ENCODE results near the gene CFAP91. TPM values are rescaled to one million over a fixed set of nuclear protein-coding genes. Genes with fewer than 3 reads are reported as not detected.

Gene CFAP91
- total RNA-seq, 1 donor from 2014 or later: not detected

- H3K4me3 Mint-ChIP-seq: no peak overlapping the region
- H3K27ac Mint-ChIP-seq: no peak overlapping the region
- no peaks in the 10 kb centered on the region for H3K36me3 Mint-ChIP-seq (ENCODE audit: low read depth)
- peaks cover 4% of the 10 kb centered on the region for H3K4me1 Mint-ChIP-seq (ENCODE audit: low read depth)
- intact Hi-C loops (cut with micrococcal nuclease): no loop called here
- peaks cover 14% of the 10 kb centered on the region for H3K27me3 Mint-ChIP-seq (ENCODE audit: insufficient read depth)
- H3K9me3 Mint-ChIP-seq: no peaks in the 10 kb centered on the region
- DNase-seq (ENCODE audit: low spot score): no peak
These were observed 28.9 kb downstream of the CFAP91 start for GRCh38 chr3:119731560-119732343.

GRCh38 chr3:119733812-119734211 is 31.0 kb downstream of the CFAP91 start:
- peaks cover 18% of the 10 kb centered on the region for H3K27me3 Mint-ChIP-seq (ENCODE audit: insufficient read depth)
- no peaks in the 10 kb centered on the region for H3K9me3 Mint-ChIP-seq

GRCh38 chr3:119738741-119739140 is 35.9 kb downstream of the CFAP91 start:
- Mint-ChIP-seq H3K4me3 (no peak overlapping the region), H3K9me3 (no peaks in the 10 kb centered on the region), H3K4me1 (ENCODE audit: low read depth) (no peaks in the 10 kb centered on the region), H3K27ac (no peak overlapping the region), H3K36me3 (ENCODE audit: low read depth) (no peaks in the 10 kb centered on the region), H3K27me3 (ENCODE audit: insufficient read depth) (peaks cover 17% of the 10 kb centered on the region)
- no peak for DNase-seq (ENCODE audit: low spot score)
- intact Hi-C loops (cut with micrococcal nuclease): no loop called here

More at GRCh38 chr3:119733812-119734211, 31.0 kb downstream of the CFAP91 start:
- DNase-seq (ENCODE audit: low spot score): no peak
- Mint-ChIP-seq H3K4me3 (no peak overlapping the region), H3K27ac (no peak overlapping the region), H3K4me1 (ENCODE audit: low read depth) (peaks cover 4% of the 10 kb centered on the region), H3K36me3 (ENCODE audit: low read depth) (no peaks in the 10 kb centered on the region)
- intact Hi-C loops (cut with micrococcal nuclease): no loop called here

- Mint-ChIP-seq H3K27ac (no peak overlapping the region), H3K36me3 (ENCODE audit: low read depth) (no peaks in the 10 kb centered on the region), H3K9me3 (no peaks in the 10 kb centered on the region), H3K4me1 (ENCODE audit: low read depth) (no peaks in the 10 kb centered on the region), H3K4me3 (no peak overlapping the region), H3K27me3 (ENCODE audit: insufficient read depth) (peaks cover 19% of the 10 kb centered on the region)
- DNase-seq (ENCODE audit: low spot score): no peak
- intact Hi-C loops (cut with micrococcal nuclease): no loop called here
These were observed 39.1 kb downstream of the CFAP91 start for GRCh38 chr3:119741657-119742590.

GRCh38 chr3:119743921-119744320 is 41.1 kb downstream of the CFAP91 start:
- Mint-ChIP-seq H3K9me3 (no peaks in the 10 kb centered on the region), H3K27ac (no peak overlapping the region), H3K4me1 (ENCODE audit: low read depth) (no peaks in the 10 kb centered on the region), H3K4me3 (no peak overlapping the region), H3K36me3 (ENCODE audit: low read depth) (no peaks in the 10 kb centered on the region), H3K27me3 (ENCODE audit: insufficient read depth) (peaks cover 24% of the 10 kb centered on the region)
- DNase-seq (ENCODE audit: low spot score): no peak
- intact Hi-C loops (cut with micrococcal nuclease): no loop called here

GRCh38 chr3:119745942-119746341 is 43.1 kb downstream of the CFAP91 start:
- Mint-ChIP-seq H3K9me3 (no peaks in the 10 kb centered on the region), H3K36me3 (ENCODE audit: low read depth) (no peaks in the 10 kb centered on the region), H3K4me3 (no peak overlapping the region), H3K27ac (no peak overlapping the region), H3K27me3 (ENCODE audit: insufficient read depth) (peaks cover 36% of the 10 kb centered on the region), H3K4me1 (ENCODE audit: low read depth) (no peaks in the 10 kb centered on the region)
- intact Hi-C loops (cut with micrococcal nuclease): no loop called here
- DNase-seq (ENCODE audit: low spot score): no peak

- H3K4me3 Mint-ChIP-seq: no peak overlapping the region
- H3K9me3 Mint-ChIP-seq: no peaks in the 10 kb centered on the region
- intact Hi-C loops (cut with micrococcal nuclease): no loop called here
- no peaks in the 10 kb centered on the region for H3K36me3 Mint-ChIP-seq (ENCODE audit: low read depth)
- peaks cover 36% of the 10 kb centered on the region for H3K27me3 Mint-ChIP-seq (ENCODE audit: insufficient read depth)
- no peaks in the 10 kb centered on the region for H3K4me1 Mint-ChIP-seq (ENCODE audit: low read depth)
- H3K27ac Mint-ChIP-seq: no peak overlapping the region
- no peak for DNase-seq (ENCODE audit: low spot score)
These were observed 43.6 kb downstream of the CFAP91 start for GRCh38 chr3:119746423-119746822.

GRCh38 chr3:119747357-119747756 is 44.5 kb downstream of the CFAP91 start:
- Mint-ChIP-seq H3K36me3 (ENCODE audit: low read depth) (no peaks in the 10 kb centered on the region), H3K4me3 (no peak overlapping the region), H3K9me3 (no peaks in the 10 kb centered on the region), H3K4me1 (ENCODE audit: low read depth) (no peaks in the 10 kb centered on the region), H3K27me3 (ENCODE audit: insufficient read depth) (peaks cover 36% of the 10 kb centered on the region), H3K27ac (no peak overlapping the region)
- no peak for DNase-seq (ENCODE audit: low spot score)
- intact Hi-C loops (cut with micrococcal nuclease): no loop called here

- Mint-ChIP-seq H3K4me3 (no peak overlapping the region), H3K9me3 (no peaks in the 10 kb centered on the region), H3K4me1 (ENCODE audit: low read depth) (no peaks in the 10 kb centered on the region), H3K36me3 (ENCODE audit: low read depth) (no peaks in the 10 kb centered on the region), H3K27me3 (ENCODE audit: insufficient read depth) (peaks cover 36% of the 10 kb centered on the region), H3K27ac (no peak overlapping the region)
- intact Hi-C loops (cut with micrococcal nuclease): no loop called here
- DNase-seq (ENCODE audit: low spot score): no peak
These were observed 46.2 kb downstream of the CFAP91 start for GRCh38 chr3:119748991-119749390.

- DNase-seq (ENCODE audit: low spot score): no peak
- Mint-ChIP-seq H3K4me1 (ENCODE audit: low read depth) (no peaks in the 10 kb centered on the region), H3K27me3 (ENCODE audit: insufficient read depth) (peaks cover 34% of the 10 kb centered on the region), H3K4me3 (no peak overlapping the region), H3K27ac (no peak overlapping the region), H3K36me3 (ENCODE audit: low read depth) (no peaks in the 10 kb centered on the region), H3K9me3 (no peaks in the 10 kb centered on the region)
- intact Hi-C loops (cut with micrococcal nuclease): no loop called here
These were observed 48.6 kb downstream of the CFAP91 start for GRCh38 chr3:119751423-119751822.

Other genes with a start within 250 kb of the CFAP91 start
- gene TMEM39A, start 239.4 kb upstream of the CFAP91 start, total RNA-seq: 51.3 and 56.9 TPM in 2 replicates
- 26.0 and 28.7 TPM in 2 replicates for gene POGLUT1, start 234.1 kb upstream of the CFAP91 start, total RNA-seq
- 124 and 126 TPM in 2 replicates for gene TIMMDC1, start 204.5 kb upstream of the CFAP91 start, total RNA-seq
- 18.1 and 19.5 TPM in 2 replicates for gene CD80, start 143.4 kb upstream of the CFAP91 start, total RNA-seq
- gene ADPRH, start 123.5 kb upstream of the CFAP91 start, total RNA-seq: 3.8 and 4.6 TPM in 2 replicates
- 0.22 and 0.29 TPM in 2 replicates for gene PLA1A, start 105.1 kb upstream of the CFAP91 start, total RNA-seq
- 1.0 and 1.2 TPM in 2 replicates for gene POPDC2, start 42.4 kb upstream of the CFAP91 start, total RNA-seq
- gene COX17, start 25.6 kb upstream of the CFAP91 start, total RNA-seq: 62.2 and 70.7 TPM in 2 replicates
- gene NR1I2, start 79.1 kb downstream of the CFAP91 start, total RNA-seq: 0.13 TPM in 1 of 2 replicates, not detected in the other

Data from activated T-helper 1 cell treated with anti-CD3 and anti-CD28 coated beads, Interleukin-12 subunit alpha, Interleukin-12 subunit beta, Interleukin-2, Interleukin-4 antibody, amounts not matched to agents 30 ng/mL and 10 ng/mL and 1 ng/mL, durations not matched to agents 14 hours and 24 hours and 36 hours (primary cell).